ENCODE results near the gene POC1A. TPM values are rescaled to one million over a fixed set of nuclear protein-coding genes. Genes with fewer than 3 reads are reported as not detected.

POC1A gene
- total RNA-seq, 2 experiments from 2014 or later, result 23.4 to 26.1 TPM

- no peaks in the 10 kb centered on the region for H3K27me3 Mint-ChIP-seq
- no peaks in the 10 kb centered on the region for H3K9me3 Mint-ChIP-seq (ENCODE audit: low read depth)
- H3K4me1 Mint-ChIP-seq, result peaks cover 2% of the 10 kb centered on the region
- intact Hi-C loops (cut with DNase I, micrococcal nuclease), result no loop called here
- DNase-seq (no peak), ATAC-seq (no peak)
- H3K4me3 Mint-ChIP-seq, result no peak overlapping the region
- ChIA-PET CTCF (no interaction called here), POLR2A (no interaction called here)
- peaks cover 5% of the 10 kb centered on the region for H3K36me3 Mint-ChIP-seq (ENCODE audit: low read depth)
- H3K27ac Mint-ChIP-seq, result no peak overlapping the region
Observed at GRCh38 chr3:52119099-52119498, 35.1 kb downstream of the POC1A start.

GRCh38 chr3:52118156-52118875 is 35.9 kb downstream of the POC1A start:
- H3K36me3 Mint-ChIP-seq (ENCODE audit: low read depth), result peaks cover 4% of the 10 kb centered on the region
- peaks cover 2% of the 10 kb centered on the region for H3K4me1 Mint-ChIP-seq
- no peaks in the 10 kb centered on the region for H3K9me3 Mint-ChIP-seq (ENCODE audit: low read depth)
- ATAC-seq, result no peak
- no peak overlapping the region for H3K4me3 Mint-ChIP-seq
- no peak overlapping the region for H3K27ac Mint-ChIP-seq
- DNase-seq, result no peak
- H3K27me3 Mint-ChIP-seq, result no peaks in the 10 kb centered on the region
- intact Hi-C loops (cut with DNase I, micrococcal nuclease), result no loop called here
- POLR2A ChIA-PET, result no interaction called here
- CTCF ChIA-PET, result interaction anchor here (1.2 kb wide), 1 partner anchor 117 kb away, joined by 6 read pairs; no protein-coding TSS in a partner anchor

GRCh38 chr3:52117537-52117936 is 36.7 kb downstream of the POC1A start:
- intact Hi-C loops (cut with DNase I, micrococcal nuclease), result no loop called here
- Mint-ChIP-seq H3K4me1 (peaks cover 2% of the 10 kb centered on the region), H3K9me3 (ENCODE audit: low read depth) (no peaks in the 10 kb centered on the region), H3K27ac (no peak overlapping the region), H3K4me3 (no peak overlapping the region), H3K27me3 (no peaks in the 10 kb centered on the region), H3K36me3 (ENCODE audit: low read depth) (peaks cover 2% of the 10 kb centered on the region)
- DNase-seq (no peak), ATAC-seq (no peak)
- ChIA-PET CTCF (interaction anchor here (1.2 kb wide), 1 partner anchor 116 kb away, joined by 6 read pairs; no protein-coding TSS in a partner anchor), POLR2A (no interaction called here)

- Mint-ChIP-seq H3K9me3 (ENCODE audit: low read depth) (no peaks in the 10 kb centered on the region), H3K27ac (no peak overlapping the region), H3K4me3 (no peak overlapping the region), H3K4me1 (no peaks in the 10 kb centered on the region), H3K27me3 (no peaks in the 10 kb centered on the region), H3K36me3 (ENCODE audit: low read depth) (peaks cover 5% of the 10 kb centered on the region)
- ChIA-PET CTCF (interaction anchor here (4.5 kb wide), 1 partner anchor 10 kb away, joined by 20 read pairs; no protein-coding TSS in a partner anchor), POLR2A (no interaction called here)
- intact Hi-C loops (cut with DNase I, micrococcal nuclease), result no loop called here
- ATAC-seq (no peak), DNase-seq (no peak)
Observed at GRCh38 chr3:52112056-52112455, 42.2 kb downstream of the POC1A start.

- H3K4me1 Mint-ChIP-seq, result no peaks in the 10 kb centered on the region
- no peak for ATAC-seq
- no peaks in the 10 kb centered on the region for H3K9me3 Mint-ChIP-seq (ENCODE audit: low read depth)
- ChIA-PET POLR2A (no interaction called here), CTCF (interaction anchor here (4.5 kb wide), 1 partner anchor 12 kb away, joined by 20 read pairs; no protein-coding TSS in a partner anchor)
- no peak overlapping the region for H3K27ac Mint-ChIP-seq
- H3K36me3 Mint-ChIP-seq (ENCODE audit: low read depth), result peaks cover 5% of the 10 kb centered on the region
- intact Hi-C loops (cut with DNase I, micrococcal nuclease), result no loop called here
- no peak for DNase-seq
- H3K27me3 Mint-ChIP-seq, result no peaks in the 10 kb centered on the region
- no peak overlapping the region for H3K4me3 Mint-ChIP-seq
Observed at GRCh38 chr3:52110502-52110901, 43.7 kb downstream of the POC1A start.

- Mint-ChIP-seq H3K36me3 (ENCODE audit: low read depth) (peaks cover 5% of the 10 kb centered on the region), H3K4me1 (no peaks in the 10 kb centered on the region), H3K27ac (no peak overlapping the region), H3K9me3 (ENCODE audit: low read depth) (no peaks in the 10 kb centered on the region), H3K4me3 (no peak overlapping the region), H3K27me3 (no peaks in the 10 kb centered on the region)
- POLR2A ChIA-PET, result no interaction called here
- CTCF ChIA-PET, result interaction anchor here (0.8 to 4.5 kb wide), 3 partner anchors 12 to 114 kb away, joined by 3 to 20 read pairs (median 9); partner anchors contain the start of gene RPL29
- no peak for ATAC-seq
- intact Hi-C loops (cut with DNase I, micrococcal nuclease), result no loop called here
- no peak for DNase-seq
Observed at GRCh38 chr3:52109611-52110301, 44.5 kb downstream of the POC1A start.

GRCh38 chr3:52108302-52109232 is 45.7 kb downstream of the POC1A start:
- H3K36me3 Mint-ChIP-seq (ENCODE audit: low read depth), result peaks cover 6% of the 10 kb centered on the region
- no peaks in the 10 kb centered on the region for H3K4me1 Mint-ChIP-seq
- H3K27ac Mint-ChIP-seq, result no peak overlapping the region
- no peaks in the 10 kb centered on the region for H3K27me3 Mint-ChIP-seq
- no peak overlapping the region for H3K4me3 Mint-ChIP-seq
- ATAC-seq, result no peak
- ChIA-PET CTCF (interaction anchor here (0.6 to 4.5 kb wide), 6 partner anchors 13 to 1088 kb away, joined by 3 to 20 read pairs (median 3); partner anchors contain the start of gene RPL29), POLR2A (no interaction called here)
- intact Hi-C loops (cut with DNase I, micrococcal nuclease), result no loop called here
- DNase-seq, result no peak
- H3K9me3 Mint-ChIP-seq (ENCODE audit: low read depth), result no peaks in the 10 kb centered on the region

- Mint-ChIP-seq H3K4me3 (no peak overlapping the region), H3K9me3 (ENCODE audit: low read depth) (peaks cover 4% of the 10 kb centered on the region), H3K4me1 (no peaks in the 10 kb centered on the region), H3K36me3 (ENCODE audit: low read depth) (peaks cover 13% of the 10 kb centered on the region), H3K27ac (no peak overlapping the region), H3K27me3 (no peaks in the 10 kb centered on the region)
- CTCF ChIA-PET, result no interaction called here
- no peak for DNase-seq
- POLR2A ChIA-PET, result no interaction called here
- ATAC-seq, result no peak
- intact Hi-C loops (cut with DNase I, micrococcal nuclease), result no loop called here
Observed at GRCh38 chr3:52106951-52107611, 47.1 kb downstream of the POC1A start.

GRCh38 chr3:52104684-52105640 is 49.3 kb downstream of the POC1A start:
- DNase-seq (no peak), ATAC-seq (no peak)
- POLR2A ChIA-PET, result no interaction called here
- Mint-ChIP-seq H3K9me3 (ENCODE audit: low read depth) (peaks cover 8% of the 10 kb centered on the region), H3K4me1 (no peaks in the 10 kb centered on the region), H3K27me3 (no peaks in the 10 kb centered on the region), H3K36me3 (ENCODE audit: low read depth) (peaks cover 26% of the 10 kb centered on the region), H3K27ac (no peak overlapping the region), H3K4me3 (no peak overlapping the region)
- intact Hi-C loops (cut with DNase I, micrococcal nuclease), result no loop called here
- CTCF ChIA-PET, result interaction anchor here (0.5 to 0.7 kb wide), 2 partner anchors 101 to 280 kb away, joined by 3 to 4 read pairs; no protein-coding TSS in a partner anchor

- no peak overlapping the region for H3K4me3 Mint-ChIP-seq
- H3K9me3 Mint-ChIP-seq (ENCODE audit: low read depth), result peaks cover 8% of the 10 kb centered on the region
- DNase-seq (no peak), ATAC-seq (no peak)
- ChIA-PET POLR2A (no interaction called here), CTCF (no interaction called here)
- intact Hi-C loops (cut with DNase I, micrococcal nuclease), result no loop called here
- H3K27ac Mint-ChIP-seq, result no peak overlapping the region
- H3K36me3 Mint-ChIP-seq (ENCODE audit: low read depth), result peaks cover 20% of the 10 kb centered on the region
- H3K4me1 Mint-ChIP-seq, result no peaks in the 10 kb centered on the region
- H3K27me3 Mint-ChIP-seq, result no peaks in the 10 kb centered on the region
Observed at GRCh38 chr3:52102934-52103333, 51.3 kb downstream of the POC1A start.
